Measurements from ENCODE around the gene MMP19.

DNA sequence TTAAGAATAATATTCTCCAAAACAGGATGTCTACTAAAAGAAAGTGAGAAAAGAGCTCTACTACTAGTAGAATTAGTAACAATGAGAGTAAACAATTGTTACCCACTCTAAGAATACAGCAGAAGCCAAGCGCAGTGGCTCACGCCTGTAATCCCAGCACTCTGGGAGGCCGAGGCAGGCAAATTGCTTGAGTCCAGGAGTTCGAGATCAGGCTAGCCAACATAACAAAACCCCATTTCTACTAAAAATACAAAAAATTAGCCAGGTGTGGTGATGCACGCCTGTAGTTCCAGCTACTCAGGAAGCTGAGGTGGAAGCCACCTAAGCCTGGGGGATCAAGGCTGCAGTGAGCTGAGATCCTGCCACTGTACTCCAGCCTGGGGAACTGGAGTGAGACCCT, 18.0 kb downstream of the MMP19 start:
- TF ChIP-seq CTCF (IDR thresholded peaks at IDR 0.05) (no peak), EZH2 (IDR thresholded peaks at IDR 0.05; ENCODE audit: borderline replicate concordance, insufficient read depth, low read depth, low read length, poor library complexity, severe bottlenecking) (no peak)
